GM12878 (cell line): ENCODE data around the gene GALNT18. TPM values are rescaled to one million over a fixed set of nuclear protein-coding genes. Genes with fewer than 3 reads are reported as not detected.

Experiments used
- ATF2 ChIP-seq: IDR thresholded peaks from 2 replicates; pipeline ENCODE4 v1.6.1; 2012; ENCODE audit warnings: low read length, inconsistent platforms
- ATF3 ChIP-seq: IDR thresholded peaks from 2 replicates; pipeline ENCODE4 v1.6.1; 2011; ENCODE audit warnings: low read depth, mild to moderate bottlenecking, low read length, moderate library complexity, borderline replicate concordance; ENCODE audit errors: extremely low read depth
- CEBPB ChIP-seq, 2 experiments: fragments of 150-350 bp in 1 of 2; IDR thresholded peaks; 2 replicates each; pipeline ENCODE4 v1.6.1; 2012 to 2014; ENCODE audit warnings: low read depth in 2 of 2, low read length in 2 of 2, borderline replicate concordance in 1 of 2, inconsistent platforms in 1 of 2
- DPF2 ChIP-seq: fragments of 450-650 bp; IDR thresholded peaks from 2 replicates; pipeline ENCODE4 v1.6.1; 2017; ENCODE audit warnings: mild to moderate bottlenecking
- EGR1 ChIP-seq, 2 experiments: IDR thresholded peaks; 1 replicate in 1 of 2; 2 replicates in 1 of 2; pipeline ENCODE4 v1.6.1; 2011 to 2012; ENCODE audit warnings: low read depth in 2 of 2, low read length in 2 of 2, borderline replicate concordance in 1 of 2, mild to moderate bottlenecking in 1 of 2, moderate library complexity in 1 of 2
- GATAD2B ChIP-seq: fragments of 450-650 bp; conservative IDR thresholded peaks from 2 replicates; pipeline ENCODE4 v1.6.1; 2017; ENCODE audit warnings: low read depth, mild to moderate bottlenecking, moderate library complexity
- MLLT1 ChIP-seq: fragments of 450-650 bp; IDR thresholded peaks from 2 replicates; pipeline ENCODE4 v1.6.1; 2016; ENCODE audit warnings: mild to moderate bottlenecking
- NFYB ChIP-seq: IDR thresholded peaks from 2 replicates; pipeline ENCODE4 v1.6.1; 2011; ENCODE audit warnings: low read depth, mild to moderate bottlenecking, low read length, improper control_type of control experiment, moderate library complexity; ENCODE audit not compliant: insufficient read depth
- NR2F1 ChIP-seq: fragments of 450-650 bp; conservative IDR thresholded peaks from 2 replicates; pipeline ENCODE4 v1.6.1; 2017; ENCODE audit warnings: mild to moderate bottlenecking
- PRDM15 ChIP-seq: fragments of 450-650 bp; formaldehyde crosslinking; IDR thresholded peaks from 2 replicates; pipeline ENCODE4 v1.4.0; 2020; ENCODE audit warnings: mild to moderate bottlenecking, moderate library complexity
- RBBP5 ChIP-seq: fragments of 200-600 bp; sonication (generic); conservative IDR thresholded peaks from 2 replicates; pipeline ENCODE4 v1.6.1; 2016
- SIN3A ChIP-seq: IDR thresholded peaks from 2 replicates; pipeline ENCODE4 v1.6.1; 2012; ENCODE audit warnings: low read depth, low read length, improper control_type of control experiment
- SMAD5 ChIP-seq: IDR thresholded peaks from 2 replicates; pipeline ENCODE4 v1.6.1; 2016; ENCODE audit warnings: antibody characterized with exemption, low read depth
- SMARCA5 ChIP-seq: fragments of 450-650 bp; IDR thresholded peaks from 2 replicates; pipeline ENCODE4 v1.6.1; 2017; ENCODE audit warnings: mild to moderate bottlenecking
- SPI1 ChIP-seq: IDR thresholded peaks from 2 replicates; pipeline ENCODE4 v1.6.1; 2011; ENCODE audit warnings: low read depth, mild to moderate bottlenecking, low read length, moderate library complexity, borderline replicate concordance; ENCODE audit not compliant: insufficient read depth
- TAF1 ChIP-seq: IDR thresholded peaks from 2 replicates; pipeline ENCODE4 v1.6.1; 2011; ENCODE audit warnings: mild to moderate bottlenecking, low read depth, low read length, borderline replicate concordance
- polyA plus RNA-seq, 11 experiments: library from polyadenylated mRNA; depleted of rRNA in 4 of 11; unstranded in 6 of 11; stranded (reverse) in 5 of 11; fragments of >200 nt; fragmentation: Nextera tagmentation in 4 of 11; fragmentation: Illumina TruSeq in 1 of 11; extraction: Ambion mirVana in 4 of 11; extraction: Trizol in 1 of 11; gene quantifications; 1 replicate in 1 of 11; 2 replicates in 10 of 11; pipeline versions ENCODE4 v1.2.1 to v1.2.3, GENCODE V29; 2011 to 2016; ENCODE audit warnings: inconsistent platforms in 2 of 11, missing spikeins in 2 of 11, low read depth in 1 of 11
- total RNA-seq, 4 experiments: library from RNA; depleted of rRNA in 3 of 4; stranded (reverse); fragments of >200 nt in 3 of 4; fragmentation: Illumina TruSeq in 1 of 4; extraction: Trizol in 1 of 4; gene quantifications; 2 replicates each; pipeline versions ENCODE4 v1.2.1 to v1.2.3, GENCODE V29; 2013 to 2021
- TF ChIP-seq, protein P1 (sequence below): fragments of 450-650 bp; IDR thresholded peaks from 2 replicates; pipeline ENCODE4 v1.6.1; 2017; ENCODE audit warnings: mild to moderate bottlenecking, moderate library complexity

GALNT18 gene
- total and polyA plus RNA-seq, 10 of the 15 experiments (the other 5 are each of a cell fraction or from before 2014, with no cell fraction given), result 1.2 to 14.2 (median 6.3) TPM

GRCh38 chr11:11621573-11622339 is at the start of gene GALNT18 (continued):
- TF ChIP-seq PRDM15 (no peak), DPF2 (peak; percentile 97), MLLT1 (no peak), TAF1 (peak; percentile 63; the same call in 1 of the 2 replicates), NR2F1 (no peak), EGR1 (IDR thresholded peaks at IDR 0.05; ENCODE audit: borderline replicate concordance in 1 of 2, low read depth in 2 of 2, low read length in 2 of 2) (0 out of 3 replicates have a peak, but pooled peaks of 1 of the 2 experiments have one; percentile 35), NFYB (peak; percentile 81; the same call in 1 of the 2 replicates), GATAD2B (no peak), SIN3A (no peak), SPI1 (no peak), ATF3 (no peak), RBBP5 (no peak), ATF2 (no peak), SMAD5 (no peak), CEBPB (IDR thresholded peaks at IDR 0.05; ENCODE audit: borderline replicate concordance in 1 of 2, low read depth in 2 of 2, low read length in 2 of 2) (no peak), SMARCA5 (no peak)
- TF ChIP-seq, protein P1, sequence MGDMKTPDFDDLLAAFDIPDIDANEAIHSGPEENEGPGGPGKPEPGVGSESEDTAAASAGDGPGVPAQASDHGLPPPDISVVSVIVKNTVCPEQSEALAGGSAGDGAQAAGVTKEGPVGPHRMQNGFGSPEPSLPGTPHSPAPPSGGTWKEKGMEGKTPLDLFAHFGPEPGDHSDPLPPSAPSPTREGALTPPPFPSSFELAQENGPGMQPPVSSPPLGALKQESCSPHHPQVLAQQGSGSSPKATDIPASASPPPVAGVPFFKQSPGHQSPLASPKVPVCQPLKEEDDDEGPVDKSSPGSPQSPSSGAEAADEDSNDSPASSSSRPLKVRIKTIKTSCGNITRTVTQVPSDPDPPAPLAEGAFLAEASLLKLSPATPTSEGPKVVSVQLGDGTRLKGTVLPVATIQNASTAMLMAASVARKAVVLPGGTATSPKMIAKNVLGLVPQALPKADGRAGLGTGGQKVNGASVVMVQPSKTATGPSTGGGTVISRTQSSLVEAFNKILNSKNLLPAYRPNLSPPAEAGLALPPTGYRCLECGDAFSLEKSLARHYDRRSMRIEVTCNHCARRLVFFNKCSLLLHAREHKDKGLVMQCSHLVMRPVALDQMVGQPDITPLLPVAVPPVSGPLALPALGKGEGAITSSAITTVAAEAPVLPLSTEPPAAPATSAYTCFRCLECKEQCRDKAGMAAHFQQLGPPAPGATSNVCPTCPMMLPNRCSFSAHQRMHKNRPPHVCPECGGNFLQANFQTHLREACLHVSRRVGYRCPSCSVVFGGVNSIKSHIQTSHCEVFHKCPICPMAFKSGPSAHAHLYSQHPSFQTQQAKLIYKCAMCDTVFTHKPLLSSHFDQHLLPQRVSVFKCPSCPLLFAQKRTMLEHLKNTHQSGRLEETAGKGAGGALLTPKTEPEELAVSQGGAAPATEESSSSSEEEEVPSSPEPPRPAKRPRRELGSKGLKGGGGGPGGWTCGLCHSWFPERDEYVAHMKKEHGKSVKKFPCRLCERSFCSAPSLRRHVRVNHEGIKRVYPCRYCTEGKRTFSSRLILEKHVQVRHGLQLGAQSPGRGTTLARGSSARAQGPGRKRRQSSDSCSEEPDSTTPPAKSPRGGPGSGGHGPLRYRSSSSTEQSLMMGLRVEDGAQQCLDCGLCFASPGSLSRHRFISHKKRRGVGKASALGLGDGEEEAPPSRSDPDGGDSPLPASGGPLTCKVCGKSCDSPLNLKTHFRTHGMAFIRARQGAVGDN, result no peak
